22Rv1 (cell line): ENCODE results near the gene LOX.

Experiments used
- CTCF ChIP-seq: fragments of 450-650 bp; IDR thresholded peaks from 2 replicates; pipeline ENCODE4 v1.5.1; 2017; ENCODE audit warnings: mild to moderate bottlenecking
- ZFX ChIP-seq: fragments of 450-650 bp; IDR thresholded peaks from 2 replicates; pipeline ENCODE4 v1.6.1; 2017; ENCODE audit warnings: antibody characterized with exemption, borderline replicate concordance

- TF ChIP-seq CTCF (no peak), ZFX (no peak)
Observed at GRCh38 chr5:122093415-122094180, 15.5 kb upstream of the LOX start.
